HepG2 (cell line): ENCODE measurements around the gene CUL5.
"Not testable (repeated sequence)": the region's sequence is repeated elsewhere in the genome, so short reads cannot be mapped to it uniquely, and the experiment has no call there.

Source experiments
- BHLHE40 ChIP-seq: IDR thresholded peaks from 2 replicates; pipeline ENCODE4 v1.6.1; 2011; ENCODE audit warnings: low read length, improper control_type of control experiment
- FOXJ3 ChIP-seq: sonication (generic); formaldehyde crosslinking; IDR thresholded peaks from 2 replicates; pipeline ENCODE4 v1.4.0; 2020; ENCODE audit warnings: missing genetic modification reagents, mild to moderate bottlenecking, borderline replicate concordance
- GATA4 ChIP-seq: sonication (generic); IDR thresholded peaks from 2 replicates; pipeline ENCODE4 v1.6.1; 2016; ENCODE audit warnings: antibody characterized with exemption, low read depth, borderline replicate concordance
- MYPOP ChIP-seq: sonication (generic); formaldehyde crosslinking; IDR thresholded peaks from 2 replicates; pipeline ENCODE4 v1.8.1; 2023; ENCODE audit warnings: mild to moderate bottlenecking, moderate library complexity, missing genetic modification reagents
- SRF ChIP-seq: IDR thresholded peaks from 2 replicates; pipeline ENCODE4 v1.6.1; 2011; ENCODE audit warnings: mild to moderate bottlenecking, low read depth, low read length, moderate library complexity
- TAF1 ChIP-seq: sonication (generic); formaldehyde crosslinking; IDR thresholded peaks from 2 replicates; pipeline ENCODE4 v1.4.0; 2020; ENCODE audit warnings: missing genetic modification reagents
- TBL1XR1 ChIP-seq: fragments of 150-350 bp; IDR thresholded peaks from 2 replicates; pipeline ENCODE4 v1.6.1; 2014; ENCODE audit warnings: borderline replicate concordance, low read length; ENCODE audit not compliant: partially characterized antibody
- USF2 ChIP-seq, 2 experiments: sonication (generic) in 1 of 2; formaldehyde crosslinking in 1 of 2; IDR thresholded peaks; 2 replicates each; pipeline versions ENCODE4 v1.5.1 to v1.6.1; 2011 to 2020; ENCODE audit warnings: borderline replicate concordance in 1 of 2, low read depth in 1 of 2, low read length in 1 of 2, mild to moderate bottlenecking in 1 of 2, missing genetic modification reagents in 1 of 2, moderate library complexity in 1 of 2
- ZNF12 ChIP-seq: sonication (generic); formaldehyde crosslinking; IDR thresholded peaks from 2 replicates; pipeline ENCODE4 v1.5.0; 2020; ENCODE audit warnings: missing genetic modification reagents
- ZNF121 ChIP-seq: sonication (generic); formaldehyde crosslinking; IDR thresholded peaks from 2 replicates; pipeline ENCODE4 v1.5.0; 2020; ENCODE audit warnings: mild to moderate bottlenecking, missing genetic modification reagents
- ZNF337 ChIP-seq: sonication (generic); formaldehyde crosslinking; IDR thresholded peaks from 2 replicates; pipeline ENCODE4 v1.5.1; 2020; ENCODE audit warnings: missing genetic modification reagents, low read depth, mild to moderate bottlenecking, borderline replicate concordance
- ZNF660 ChIP-seq: sonication (generic); formaldehyde crosslinking; IDR thresholded peaks from 2 replicates; pipeline ENCODE4 v1.5.1; 2020; ENCODE audit warnings: mild to moderate bottlenecking, low read depth, missing genetic modification reagents, borderline replicate concordance
- TF ChIP-seq, protein P1 (sequence below), 2 experiments: IDR thresholded peaks; 2 replicates each; pipeline ENCODE4 v1.6.1; 2011 to 2012; ENCODE audit warnings: low read length in 2 of 2, borderline replicate concordance in 1 of 2, low read depth in 1 of 2, mild to moderate bottlenecking in 1 of 2, moderate library complexity in 1 of 2

DNA sequence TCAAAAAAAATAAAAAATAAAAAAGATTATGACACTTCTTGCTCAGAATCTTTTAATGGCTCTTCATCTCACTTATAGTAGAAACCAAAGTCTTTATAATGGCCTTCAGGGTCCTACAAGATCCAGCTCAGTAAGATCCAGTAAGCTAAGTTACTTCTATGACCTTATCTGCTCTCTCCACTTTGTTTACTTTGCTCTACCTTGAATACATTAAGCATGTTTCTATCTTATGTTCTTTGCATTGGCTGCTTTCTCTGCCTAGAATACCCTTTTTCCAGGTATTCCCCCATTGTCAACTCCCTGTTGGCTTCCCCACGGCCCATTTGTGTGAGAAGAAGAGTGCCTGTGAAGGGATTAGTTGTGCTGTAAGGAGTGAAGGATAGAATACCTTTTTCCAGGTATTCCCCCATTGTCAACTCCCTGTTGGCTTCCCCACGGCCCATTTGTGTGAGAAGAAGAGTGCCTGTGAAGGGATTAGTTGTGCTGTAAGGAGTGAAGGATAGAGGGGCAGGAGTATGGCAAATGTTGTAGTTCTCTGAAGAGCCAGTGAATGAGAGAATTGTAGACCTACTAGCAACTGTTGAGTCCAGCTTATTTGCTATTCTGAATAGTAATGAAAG, 20.2 kb downstream of the CUL5 start:
- TF ChIP-seq, protein P1, sequence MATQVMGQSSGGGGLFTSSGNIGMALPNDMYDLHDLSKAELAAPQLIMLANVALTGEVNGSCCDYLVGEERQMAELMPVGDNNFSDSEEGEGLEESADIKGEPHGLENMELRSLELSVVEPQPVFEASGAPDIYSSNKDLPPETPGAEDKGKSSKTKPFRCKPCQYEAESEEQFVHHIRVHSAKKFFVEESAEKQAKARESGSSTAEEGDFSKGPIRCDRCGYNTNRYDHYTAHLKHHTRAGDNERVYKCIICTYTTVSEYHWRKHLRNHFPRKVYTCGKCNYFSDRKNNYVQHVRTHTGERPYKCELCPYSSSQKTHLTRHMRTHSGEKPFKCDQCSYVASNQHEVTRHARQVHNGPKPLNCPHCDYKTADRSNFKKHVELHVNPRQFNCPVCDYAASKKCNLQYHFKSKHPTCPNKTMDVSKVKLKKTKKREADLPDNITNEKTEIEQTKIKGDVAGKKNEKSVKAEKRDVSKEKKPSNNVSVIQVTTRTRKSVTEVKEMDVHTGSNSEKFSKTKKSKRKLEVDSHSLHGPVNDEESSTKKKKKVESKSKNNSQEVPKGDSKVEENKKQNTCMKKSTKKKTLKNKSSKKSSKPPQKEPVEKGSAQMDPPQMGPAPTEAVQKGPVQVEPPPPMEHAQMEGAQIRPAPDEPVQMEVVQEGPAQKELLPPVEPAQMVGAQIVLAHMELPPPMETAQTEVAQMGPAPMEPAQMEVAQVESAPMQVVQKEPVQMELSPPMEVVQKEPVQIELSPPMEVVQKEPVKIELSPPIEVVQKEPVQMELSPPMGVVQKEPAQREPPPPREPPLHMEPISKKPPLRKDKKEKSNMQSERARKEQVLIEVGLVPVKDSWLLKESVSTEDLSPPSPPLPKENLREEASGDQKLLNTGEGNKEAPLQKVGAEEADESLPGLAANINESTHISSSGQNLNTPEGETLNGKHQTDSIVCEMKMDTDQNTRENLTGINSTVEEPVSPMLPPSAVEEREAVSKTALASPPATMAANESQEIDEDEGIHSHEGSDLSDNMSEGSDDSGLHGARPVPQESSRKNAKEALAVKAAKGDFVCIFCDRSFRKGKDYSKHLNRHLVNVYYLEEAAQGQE (IDR thresholded peaks at IDR 0.05; ENCODE audit: borderline replicate concordance in 1 of 2, low read depth in 1 of 2, low read length in 2 of 2): not testable (repeated sequence)
- not testable (repeated sequence) for TF ChIP-seq TBL1XR1; TAF1 (CRISPR knock-in tag); ZNF660 (CRISPR knock-in tag); USF2 (IDR thresholded peaks at IDR 0.05; ENCODE audit: low read depth, low read length); USF2 (CRISPR knock-in tag; IDR thresholded peaks at IDR 0.05; ENCODE audit: borderline replicate concordance); ZNF12 (CRISPR knock-in tag); FOXJ3 (CRISPR knock-in tag); BHLHE40; MYPOP; SRF; GATA4; ZNF121 (CRISPR knock-in tag); ZNF337 (CRISPR knock-in tag)
